SK-N-MC (cell line): ENCODE results near the gene OR2A1.
"Not testable (repeated sequence)": the region's sequence is repeated elsewhere in the genome, so short reads cannot be mapped to it uniquely, and the experiment has no call there.

Experiments
- EZH2 ChIP-seq: fragments of 200-600 bp; sonication (generic); IDR thresholded peaks from one replicate; pipeline ENCODE4 v1.6.1; 2017; ENCODE audit warnings: antibody characterized with exemption
- POLR2AphosphoS5 ChIP-seq: IDR thresholded peaks from 2 replicates; pipeline ENCODE4 v1.6.1; 2012; ENCODE audit warnings: mild to moderate bottlenecking, low read depth, low read length, borderline replicate concordance

GRCh38 chr7:144351667-144352066 lies 39.4 kb downstream of the OR2A1 start:
- not testable (repeated sequence) for TF ChIP-seq POLR2AphosphoS5, EZH2
